Right hindlimb (tissue), 1 donor: Measurements from ENCODE around the gene CACNA2D3.

Experiments
- DNase-seq: peaks from one replicate; pipeline ENCODE4 v3.0.0-alpha.2; 2018

Gene CACNA2D3

GRCh38 chr3:54827776-54828175, 705.4 kb downstream of the CACNA2D3 start:
- DNase-seq, result no peak

GRCh38 chr3:54830658-54831057, 708.3 kb downstream of the CACNA2D3 start:
- no peak for DNase-seq

- DNase-seq, result peak; percentile 75
Observed at GRCh38 chr3:54831112-54831511, 708.8 kb downstream of the CACNA2D3 start.

GRCh38 chr3:54832876-54833275, 710.5 kb downstream of the CACNA2D3 start:
- DNase-seq, result no peak

- no peak for DNase-seq
Observed at GRCh38 chr3:54835701-54836100, 713.3 kb downstream of the CACNA2D3 start.

- DNase-seq, result no peak
Observed at GRCh38 chr3:54836871-54837270, 714.5 kb downstream of the CACNA2D3 start.

- no peak for DNase-seq
Observed at GRCh38 chr3:54837964-54838363, 715.6 kb downstream of the CACNA2D3 start.

GRCh38 chr3:54841471-54841870, 719.1 kb downstream of the CACNA2D3 start:
- no peak for DNase-seq

GRCh38 chr3:54843352-54843751, 721.0 kb downstream of the CACNA2D3 start:
- no peak for DNase-seq

GRCh38 chr3:54844211-54844610, 721.9 kb downstream of the CACNA2D3 start:
- DNase-seq, result no peak

GRCh38 chr3:54845011-54845410, 722.7 kb downstream of the CACNA2D3 start:
- no peak for DNase-seq

GRCh38 chr3:54845551-54845950, 723.2 kb downstream of the CACNA2D3 start:
- DNase-seq, result no peak

GRCh38 chr3:54846119-54846518, 723.8 kb downstream of the CACNA2D3 start:
- DNase-seq, result no peak

- DNase-seq, result no peak
Observed at GRCh38 chr3:54847361-54847760, 725.0 kb downstream of the CACNA2D3 start.

- DNase-seq, result no peak
Observed at GRCh38 chr3:54849360-54849759, 727.0 kb downstream of the CACNA2D3 start.

- DNase-seq, result no peak
Observed at GRCh38 chr3:54850484-54851018, 728.2 kb downstream of the CACNA2D3 start.

- DNase-seq, result peak; percentile 83
Observed at GRCh38 chr3:54853573-54854404, 731.4 kb downstream of the CACNA2D3 start.

GRCh38 chr3:54856271-54856670, 733.9 kb downstream of the CACNA2D3 start:
- DNase-seq, result no peak

GRCh38 chr3:54857343-54857742, 735.0 kb downstream of the CACNA2D3 start:
- DNase-seq, result no peak

GRCh38 chr3:54858093-54858785, 735.9 kb downstream of the CACNA2D3 start:
- no peak for DNase-seq

GRCh38 chr3:54859184-54859583, 736.8 kb downstream of the CACNA2D3 start:
- DNase-seq, result no peak

- DNase-seq, result no peak
Observed at GRCh38 chr3:54861248-54862067, 739.1 kb downstream of the CACNA2D3 start.

GRCh38 chr3:54862526-54862925, 740.2 kb downstream of the CACNA2D3 start:
- no peak for DNase-seq
